GM12878 (cell line): ENCODE measurements around the gene PARP11. TPM values are rescaled to one million over a fixed set of nuclear protein-coding genes. Genes with fewer than 3 reads are reported as not detected.

Source experiments
- ATAC-seq: fragments of 200-7000 bp; cut with Tn5 transposase; 3 replicates; pipeline ENCODE4 v1.9.1; 2020; ENCODE audit warnings: mild to moderate bottlenecking, moderate library complexity
- BruUV-seq: library from RNA; stranded (reverse); fragments of 400-500 nt; replicated peaks from 2 replicates; lab custom pipeline; 2021; lab: Mats Ljungman, UMichigan
- CTCF ChIA-PET: fragments of 300-600 bp; sonication (Branson Sonifier 250); formaldehyde crosslinking; extraction: SDS; loops from one replicate; lab custom pipeline; 2021; ENCODE audit warnings: inconsistent platforms; lab: Yijun Ruan, JAX
- POLR2A ChIA-PET: fragments of 350-600 bp; formaldehyde crosslinking; extraction: SDS; loops from one replicate; lab custom pipeline; 2021; ENCODE audit warnings: inconsistent platforms; lab: Charles Lee
- RAD21 ChIA-PET: fragments of 300-600 bp; sonication (Branson Sonifier 250); formaldehyde crosslinking; loops from one replicate; lab custom pipeline; 2023; ENCODE audit warnings: antibody characterized with exemption; ENCODE audit not compliant: unreplicated experiment; lab: Charles Lee
- SMC1A ChIA-PET: fragments of 300-600 bp; sonication (Branson Sonifier 250); formaldehyde crosslinking; loops from one replicate; lab custom pipeline; 2023; ENCODE audit not compliant: unreplicated experiment, uncharacterized antibody; lab: Charles Lee
- DNase-seq: peaks from one replicate; pipeline ENCODE4 v3.0.0-alpha.2; 2011; ENCODE audit warnings: low read depth, low spot score
- FAIRE-seq: peaks from 3 replicates; lab custom pipeline; 2011; peaks lifted over from hg19 to GRCh38; lab: Jason Lieb, UNC
- H2AFZ ChIP-seq: 2 replicates; pipeline ENCODE4 v1.6.0; 2011; ENCODE audit warnings: low read depth, low read length, control low read depth; ENCODE audit not compliant: control insufficient read depth
- H3K27ac ChIP-seq: 2 replicates; pipeline ENCODE4 v1.5.1; 2011; ENCODE audit warnings: control low read depth; ENCODE audit not compliant: control insufficient read depth, insufficient read depth
- H3K27me3 ChIP-seq, 2 experiments: replicated peaks in 1 of 2; 2 replicates each; pipeline versions ENCODE4 v1.6.0 to v1.6.1; 2011; ENCODE audit warnings: low read length in 1 of 2; ENCODE audit not compliant: control insufficient read depth in 2 of 2, insufficient read depth in 2 of 2
- H3K36me3 ChIP-seq, 2 experiments: 2 replicates each; pipeline ENCODE4 v1.5.1; 2011; ENCODE audit warnings: low read length in 1 of 2; ENCODE audit not compliant: control insufficient read depth in 2 of 2, insufficient read depth in 2 of 2
- H3K4me1 ChIP-seq: 2 replicates; pipeline ENCODE4 v1.6.1; 2011; ENCODE audit warnings: mild to moderate bottlenecking, low read length, moderate library complexity, mixed read lengths; ENCODE audit not compliant: control insufficient read depth, insufficient read depth
- H3K4me2 ChIP-seq: 2 replicates; pipeline ENCODE4 v1.6.0; 2011; ENCODE audit warnings: control low read depth; ENCODE audit not compliant: control insufficient read depth, insufficient read depth
- H3K4me3 ChIP-seq: fragments of 200-600 bp; sonication (generic); 2 replicates; pipeline ENCODE4 v1.5.1; 2016
- H3K79me2 ChIP-seq: 2 replicates; pipeline ENCODE4 v1.6.0; 2011; ENCODE audit warnings: low read length; ENCODE audit not compliant: control insufficient read depth, insufficient read depth
- H3K9ac ChIP-seq: 2 replicates; pipeline ENCODE4 v1.8.0; 2011; ENCODE audit warnings: low read length, control low read depth, mixed read lengths; ENCODE audit not compliant: control insufficient read depth, insufficient read depth
- H3K9me3 ChIP-seq: replicated peaks from 3 replicates; pipeline ENCODE4 v1.5.1; 2011; ENCODE audit warnings: mild to moderate bottlenecking, low read length; ENCODE audit not compliant: control insufficient read depth, insufficient read depth
- H4K20me1 ChIP-seq: 2 replicates; pipeline ENCODE4 v1.6.0; 2011; ENCODE audit not compliant: control insufficient read depth, insufficient read depth
- FOXM1 ChIP-seq: IDR thresholded peaks from 2 replicates; pipeline ENCODE4 v1.6.1; 2012; ENCODE audit warnings: low read depth, mild to moderate bottlenecking, inconsistent platforms, low read length, moderate library complexity
- GABPA ChIP-seq: IDR thresholded peaks from 2 replicates; pipeline ENCODE4 v1.6.1; 2014; ENCODE audit warnings: antibody characterized with exemption, low read depth, mild to moderate bottlenecking, inconsistent platforms
- HCFC1 ChIP-seq: fragments of 150-350 bp; IDR thresholded peaks from 2 replicates; pipeline ENCODE4 v1.6.1; 2014; ENCODE audit warnings: low read length
- KLF5 ChIP-seq: fragments of 450-650 bp; IDR thresholded peaks from 2 replicates; pipeline ENCODE4 v1.6.1; 2014; ENCODE audit warnings: mild to moderate bottlenecking; ENCODE audit not compliant: partially characterized antibody
- POLR2AphosphoS5 ChIP-seq: IDR thresholded peaks from 2 replicates; pipeline ENCODE4 v1.6.1; 2011; ENCODE audit warnings: mild to moderate bottlenecking, low read length, inconsistent platforms
- RAD51 ChIP-seq: fragments of 450-650 bp; IDR thresholded peaks from 2 replicates; pipeline ENCODE4 v1.6.1; 2016; ENCODE audit warnings: moderate library complexity, mild to moderate bottlenecking, inconsistent platforms
- RBBP5 ChIP-seq: fragments of 200-600 bp; sonication (generic); conservative IDR thresholded peaks from 2 replicates; pipeline ENCODE4 v1.6.1; 2016
- RELA ChIP-seq: fragments of 450-650 bp; IDR thresholded peaks from 2 replicates; pipeline ENCODE4 v1.8.0; 2014; ENCODE audit warnings: borderline replicate concordance; ENCODE audit not compliant: partially characterized antibody
- REST ChIP-seq: IDR thresholded peaks from 2 replicates; pipeline ENCODE4 v1.6.1; 2012; ENCODE audit warnings: mild to moderate bottlenecking, low read depth, low read length
- SMARCA5 ChIP-seq: fragments of 450-650 bp; IDR thresholded peaks from 2 replicates; pipeline ENCODE4 v1.6.1; 2017; ENCODE audit warnings: mild to moderate bottlenecking
- SPI1 ChIP-seq: IDR thresholded peaks from 2 replicates; pipeline ENCODE4 v1.6.1; 2011; ENCODE audit warnings: low read depth, mild to moderate bottlenecking, low read length, moderate library complexity, borderline replicate concordance; ENCODE audit not compliant: insufficient read depth
- TCF3 ChIP-seq: IDR thresholded peaks from 2 replicates; pipeline ENCODE4 v1.6.1; 2012; ENCODE audit warnings: low read depth, mild to moderate bottlenecking, low read length, borderline replicate concordance; ENCODE audit not compliant: insufficient read depth
- WGBS: methylation state at CpG from one replicate; pipeline ENCODE4 v1.1.6; 2016; ENCODE audit warnings: low lambda C conversion rate; ENCODE audit not compliant: insufficient replicate concordance, insufficient coverage; ENCODE audit errors: missing lambda C conversion rate; 5-methylcytosine and 5-hydroxymethylcytosine counted together
- in situ Hi-C: fragments of 300-500 bp; cut with MboI; formaldehyde crosslinking; loops from 9 replicates; pipeline ENCODE4 v1.14.3; 2018; ENCODE audit warnings: mixed read lengths
- intact Hi-C: fragments of 100-400 bp; cut with micrococcal nuclease; formaldehyde crosslinking; loops from one replicate; pipeline ENCODE4 v1.14.2; 2022; ENCODE audit not compliant: unreplicated experiment
- polyA plus RNA-seq, 11 experiments: library from polyadenylated mRNA; depleted of rRNA in 4 of 11; unstranded in 6 of 11; stranded (reverse) in 5 of 11; fragments of >200 nt; fragmentation: Nextera tagmentation in 4 of 11; fragmentation: Illumina TruSeq in 1 of 11; extraction: Ambion mirVana in 4 of 11; extraction: Trizol in 1 of 11; gene quantifications; 1 replicate in 1 of 11; 2 replicates in 10 of 11; pipeline versions ENCODE4 v1.2.1 to v1.2.3, GENCODE V29; 2011 to 2016; ENCODE audit warnings: inconsistent platforms in 2 of 11, missing spikeins in 2 of 11, low read depth in 1 of 11
- total RNA-seq, 4 experiments: library from RNA; depleted of rRNA in 3 of 4; stranded (reverse); fragments of >200 nt in 3 of 4; fragmentation: Illumina TruSeq in 1 of 4; extraction: Trizol in 1 of 4; gene quantifications; 2 replicates each; pipeline versions ENCODE4 v1.2.1 to v1.2.3, GENCODE V29; 2013 to 2021
- TF ChIP-seq, protein P1 (sequence below): IDR thresholded peaks from 2 replicates; pipeline ENCODE4 v1.6.1; 2011; ENCODE audit warnings: borderline replicate concordance, low read depth, mild to moderate bottlenecking, moderate library complexity, mixed read lengths, low read length; ENCODE audit not compliant: insufficient read depth; ENCODE audit errors: extremely low read length
- TF ChIP-seq, protein P2 (sequence below): IDR thresholded peaks from 2 replicates; pipeline ENCODE4 v1.6.1; 2011; ENCODE audit warnings: mild to moderate bottlenecking, low read depth, low read length, moderate library complexity; ENCODE audit not compliant: insufficient replicate concordance
- TF ChIP-seq, protein P3 (sequence below): IDR thresholded peaks from 2 replicates; pipeline ENCODE4 v1.6.1; 2012; ENCODE audit warnings: low read depth, low read length, improper control_type of control experiment

The PARP11 gene
- total and polyA plus RNA-seq, 10 of the 15 experiments (the other 5 are each of a cell fraction or from before 2014, with no cell fraction given): 3.0 to 14.1 (median 6.3) TPM

DNA sequence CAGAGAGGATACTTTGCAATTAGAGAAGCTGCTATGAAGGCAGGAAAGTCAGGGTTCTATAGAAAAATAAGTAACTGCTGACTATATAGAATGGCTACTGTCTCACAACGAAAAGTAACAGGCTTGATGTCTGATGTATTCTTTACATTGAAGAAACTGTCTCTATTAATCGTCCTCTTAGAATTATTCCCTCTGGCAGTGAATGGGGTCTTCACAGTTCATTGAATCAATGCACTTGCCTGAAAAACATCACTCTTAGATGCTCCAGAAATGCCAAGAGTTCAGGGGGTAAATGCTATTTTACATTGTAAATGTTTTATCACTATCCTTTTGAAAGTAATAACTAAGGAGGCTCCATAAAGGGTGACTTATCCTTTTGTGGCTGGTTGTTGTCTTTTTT lies 82.6 kb downstream of the PARP11 start (continued):
- TF ChIP-seq TCF3 (no peak), RAD51 (no peak), REST (no peak), GABPA (no peak)
- TF ChIP-seq, protein P1, sequence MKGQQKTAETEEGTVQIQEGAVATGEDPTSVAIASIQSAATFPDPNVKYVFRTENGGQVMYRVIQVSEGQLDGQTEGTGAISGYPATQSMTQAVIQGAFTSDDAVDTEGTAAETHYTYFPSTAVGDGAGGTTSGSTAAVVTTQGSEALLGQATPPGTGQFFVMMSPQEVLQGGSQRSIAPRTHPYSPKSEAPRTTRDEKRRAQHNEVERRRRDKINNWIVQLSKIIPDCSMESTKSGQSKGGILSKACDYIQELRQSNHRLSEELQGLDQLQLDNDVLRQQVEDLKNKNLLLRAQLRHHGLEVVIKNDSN: no peak
- TF ChIP-seq, all 136 proteins: peak for 0

- WGBS: 85% methylated on average over 1 of the region's 1 CpG
- TF ChIP-seq SPI1: no peak
- TF ChIP-seq RBBP5: no peak
- TF ChIP-seq RELA: no peak
- TF ChIP-seq FOXM1: no peak
- no peak for TF ChIP-seq HCFC1
- no peak for TF ChIP-seq SMARCA5
- TF ChIP-seq KLF5: no peak
- TF ChIP-seq, protein P2, sequence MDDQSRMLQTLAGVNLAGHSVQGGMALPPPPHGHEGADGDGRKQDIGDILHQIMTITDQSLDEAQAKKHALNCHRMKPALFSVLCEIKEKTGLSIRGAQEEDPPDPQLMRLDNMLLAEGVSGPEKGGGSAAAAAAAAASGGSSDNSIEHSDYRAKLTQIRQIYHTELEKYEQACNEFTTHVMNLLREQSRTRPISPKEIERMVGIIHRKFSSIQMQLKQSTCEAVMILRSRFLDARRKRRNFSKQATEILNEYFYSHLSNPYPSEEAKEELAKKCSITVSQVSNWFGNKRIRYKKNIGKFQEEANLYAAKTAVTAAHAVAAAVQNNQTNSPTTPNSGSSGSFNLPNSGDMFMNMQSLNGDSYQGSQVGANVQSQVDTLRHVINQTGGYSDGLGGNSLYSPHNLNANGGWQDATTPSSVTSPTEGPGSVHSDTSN: no peak
- TF ChIP-seq, protein P3, sequence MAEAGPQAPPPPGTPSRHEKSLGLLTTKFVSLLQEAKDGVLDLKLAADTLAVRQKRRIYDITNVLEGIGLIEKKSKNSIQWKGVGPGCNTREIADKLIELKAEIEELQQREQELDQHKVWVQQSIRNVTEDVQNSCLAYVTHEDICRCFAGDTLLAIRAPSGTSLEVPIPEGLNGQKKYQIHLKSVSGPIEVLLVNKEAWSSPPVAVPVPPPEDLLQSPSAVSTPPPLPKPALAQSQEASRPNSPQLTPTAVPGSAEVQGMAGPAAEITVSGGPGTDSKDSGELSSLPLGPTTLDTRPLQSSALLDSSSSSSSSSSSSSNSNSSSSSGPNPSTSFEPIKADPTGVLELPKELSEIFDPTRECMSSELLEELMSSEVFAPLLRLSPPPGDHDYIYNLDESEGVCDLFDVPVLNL: no peak
- no peak for TF ChIP-seq POLR2AphosphoS5
Measured at GRCh38 chr12:3789838-3790237, 83.4 kb downstream of the PARP11 start.

More at GRCh38 chr12:3789838-3790237, 83.4 kb downstream of the PARP11 start:
- no peaks in the 10 kb centered on the region for H4K20me1 ChIP-seq
- ChIA-PET POLR2A (no interaction called here), RAD21 (no interaction called here), SMC1A (interaction anchor here (1.1 to 1.3 kb wide), 2 partner anchors 13 to 57 kb away, joined by 3 to 5 read pairs; no protein-coding TSS in a partner anchor), CTCF (interaction anchor here (0.5 to 1.5 kb wide), 5 partner anchors 12 to 557 kb away, joined by 3 to 6 read pairs (median 3); no protein-coding TSS in a partner anchor)
- no peaks in the 10 kb centered on the region for H3K9me3 ChIP-seq
- H3K4me3 ChIP-seq: no peak overlapping the region
- in situ Hi-C loops: no loop called here
- intact Hi-C loops: no loop called here
- H3K36me3 ChIP-seq: no peaks in the 10 kb centered on the region
- H3K27me3 ChIP-seq: no peaks in the 10 kb centered on the region
- H3K27ac ChIP-seq: no peak overlapping the region
- DNase-seq (no peak), ATAC-seq (no peak), FAIRE-seq (no peak)
- no peak overlapping the region for H3K9ac ChIP-seq
- H3K4me2 ChIP-seq: no peak overlapping the region
- H3K4me1 ChIP-seq: no peaks in the 10 kb centered on the region
- no peaks in the 10 kb centered on the region for H3K79me2 ChIP-seq
- no TSS peak for BruUV-seq
- H2AFZ ChIP-seq: no peak overlapping the region
